IMR-90 (cell line): Measurements from ENCODE around the gene PARD3.

ENCODE experiments used
- BHLHE40 ChIP-seq: fragments of 150-350 bp; IDR thresholded peaks from 2 replicates; pipeline ENCODE4 v1.6.1; 2016; ENCODE audit warnings: mild to moderate bottlenecking, low read depth, low read length
- FOS ChIP-seq: fragments of 150-350 bp; IDR thresholded peaks from 2 replicates; pipeline ENCODE4 v1.6.1; 2016; ENCODE audit warnings: low read depth, low read length
- MAFK ChIP-seq: IDR thresholded peaks from 2 replicates; pipeline ENCODE4 v1.6.1; 2012; ENCODE audit warnings: low read depth, low read length, improper control_type of control experiment
- MXI1 ChIP-seq: IDR thresholded peaks from 2 replicates; pipeline ENCODE4 v1.6.1; 2012; ENCODE audit warnings: low read depth, mild to moderate bottlenecking, low read length, moderate library complexity, borderline replicate concordance
- POLR2A ChIP-seq: IDR thresholded peaks from 2 replicates; pipeline ENCODE4 v1.6.1; 2012; ENCODE audit warnings: mild to moderate bottlenecking, low read depth, low read length
- RAD21 ChIP-seq: IDR thresholded peaks from 2 replicates; pipeline ENCODE4 v1.6.1; 2012; ENCODE audit warnings: low read length, improper control_type of control experiment
- RCOR1 ChIP-seq: IDR thresholded peaks from 2 replicates; pipeline ENCODE4 v1.6.1; 2012; ENCODE audit warnings: mild to moderate bottlenecking, low read length, improper control_type of control experiment; ENCODE audit not compliant: insufficient replicate concordance
- RFX5 ChIP-seq: IDR thresholded peaks from 2 replicates; pipeline ENCODE4 v1.8.0; 2012; ENCODE audit warnings: low read depth, mild to moderate bottlenecking, low read length, moderate library complexity
- TF ChIP-seq, protein P1 (sequence below): conservative IDR thresholded peaks from 2 replicates; pipeline ENCODE4 v1.5.1; 2012; ENCODE audit warnings: mild to moderate bottlenecking, low read depth, low read length, improper control_type of control experiment
- TF ChIP-seq, protein P2 (sequence below): fragments of 150-350 bp; IDR thresholded peaks from 2 replicates; pipeline ENCODE4 v1.6.1; 2017; ENCODE audit warnings: mild to moderate bottlenecking, antibody characterized with exemption, low read length, low read depth
- TF ChIP-seq, protein P3 (sequence below): fragments of 150-350 bp; IDR thresholded peaks from 2 replicates; pipeline ENCODE4 v1.6.1; 2016; ENCODE audit warnings: low read depth, mild to moderate bottlenecking, low read length, moderate library complexity, borderline replicate concordance

DNA sequence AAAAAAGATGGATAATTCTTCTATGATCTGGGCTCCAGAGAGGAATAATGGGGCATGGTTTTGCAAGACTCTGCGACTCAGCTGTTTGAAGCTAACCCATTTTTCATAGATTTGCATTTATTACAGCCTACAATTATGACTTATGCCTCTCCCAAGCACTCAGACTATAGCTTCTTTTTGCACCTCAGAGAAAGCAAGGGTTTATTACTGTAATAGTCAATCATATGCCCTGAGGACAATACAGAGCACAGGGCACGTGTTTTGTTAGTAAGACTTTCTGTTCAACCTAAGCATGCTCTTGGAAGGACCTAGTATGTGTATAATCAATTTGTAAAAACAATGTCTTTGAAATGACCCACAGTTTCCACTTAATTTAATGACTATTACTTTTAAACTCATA, 221.2 kb downstream of the PARD3 start:
- TF ChIP-seq, protein P1, sequence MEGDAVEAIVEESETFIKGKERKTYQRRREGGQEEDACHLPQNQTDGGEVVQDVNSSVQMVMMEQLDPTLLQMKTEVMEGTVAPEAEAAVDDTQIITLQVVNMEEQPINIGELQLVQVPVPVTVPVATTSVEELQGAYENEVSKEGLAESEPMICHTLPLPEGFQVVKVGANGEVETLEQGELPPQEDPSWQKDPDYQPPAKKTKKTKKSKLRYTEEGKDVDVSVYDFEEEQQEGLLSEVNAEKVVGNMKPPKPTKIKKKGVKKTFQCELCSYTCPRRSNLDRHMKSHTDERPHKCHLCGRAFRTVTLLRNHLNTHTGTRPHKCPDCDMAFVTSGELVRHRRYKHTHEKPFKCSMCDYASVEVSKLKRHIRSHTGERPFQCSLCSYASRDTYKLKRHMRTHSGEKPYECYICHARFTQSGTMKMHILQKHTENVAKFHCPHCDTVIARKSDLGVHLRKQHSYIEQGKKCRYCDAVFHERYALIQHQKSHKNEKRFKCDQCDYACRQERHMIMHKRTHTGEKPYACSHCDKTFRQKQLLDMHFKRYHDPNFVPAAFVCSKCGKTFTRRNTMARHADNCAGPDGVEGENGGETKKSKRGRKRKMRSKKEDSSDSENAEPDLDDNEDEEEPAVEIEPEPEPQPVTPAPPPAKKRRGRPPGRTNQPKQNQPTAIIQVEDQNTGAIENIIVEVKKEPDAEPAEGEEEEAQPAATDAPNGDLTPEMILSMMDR = no peak
- TF ChIP-seq RFX5 (no peak), POLR2A (no peak), MAFK (no peak), MXI1 (no peak), RAD21 (no peak), BHLHE40 (no peak), FOS (no peak), RCOR1 (no peak)
- TF ChIP-seq, protein P2, sequence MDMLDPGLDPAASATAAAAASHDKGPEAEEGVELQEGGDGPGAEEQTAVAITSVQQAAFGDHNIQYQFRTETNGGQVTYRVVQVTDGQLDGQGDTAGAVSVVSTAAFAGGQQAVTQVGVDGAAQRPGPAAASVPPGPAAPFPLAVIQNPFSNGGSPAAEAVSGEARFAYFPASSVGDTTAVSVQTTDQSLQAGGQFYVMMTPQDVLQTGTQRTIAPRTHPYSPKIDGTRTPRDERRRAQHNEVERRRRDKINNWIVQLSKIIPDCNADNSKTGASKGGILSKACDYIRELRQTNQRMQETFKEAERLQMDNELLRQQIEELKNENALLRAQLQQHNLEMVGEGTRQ = no peak
- TF ChIP-seq, protein P3, sequence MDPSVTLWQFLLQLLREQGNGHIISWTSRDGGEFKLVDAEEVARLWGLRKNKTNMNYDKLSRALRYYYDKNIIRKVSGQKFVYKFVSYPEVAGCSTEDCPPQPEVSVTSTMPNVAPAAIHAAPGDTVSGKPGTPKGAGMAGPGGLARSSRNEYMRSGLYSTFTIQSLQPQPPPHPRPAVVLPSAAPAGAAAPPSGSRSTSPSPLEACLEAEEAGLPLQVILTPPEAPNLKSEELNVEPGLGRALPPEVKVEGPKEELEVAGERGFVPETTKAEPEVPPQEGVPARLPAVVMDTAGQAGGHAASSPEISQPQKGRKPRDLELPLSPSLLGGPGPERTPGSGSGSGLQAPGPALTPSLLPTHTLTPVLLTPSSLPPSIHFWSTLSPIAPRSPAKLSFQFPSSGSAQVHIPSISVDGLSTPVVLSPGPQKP = no peak
